ENCODE results near the gene UBE4A.

UBE4A gene

DNA sequence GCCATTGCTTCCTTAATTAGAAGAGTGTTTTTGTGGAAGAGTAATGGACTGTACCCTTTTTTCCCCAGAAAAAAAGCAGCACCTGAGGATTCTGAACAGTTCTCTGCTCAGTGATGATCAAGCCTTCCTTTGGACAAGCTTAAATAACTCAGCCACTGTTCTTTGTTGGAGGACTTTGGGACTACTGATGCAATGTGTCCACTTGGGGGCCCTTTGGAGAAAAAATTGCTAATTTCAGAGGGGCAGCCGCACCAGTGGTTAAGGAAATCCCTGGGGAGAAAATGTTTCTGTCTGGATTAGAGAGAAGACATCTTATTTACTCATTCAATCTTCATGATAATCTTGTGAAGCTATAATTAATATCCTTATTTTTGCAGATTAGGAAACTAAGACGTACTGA lies 71.6 kb downstream of the UBE4A start:
- H3K4me3 ChIP-seq (ENCODE audit: low read length) = no peak overlapping the region
- DNase-seq (ENCODE audit: low read depth, low spot score) = no peak

DNA sequence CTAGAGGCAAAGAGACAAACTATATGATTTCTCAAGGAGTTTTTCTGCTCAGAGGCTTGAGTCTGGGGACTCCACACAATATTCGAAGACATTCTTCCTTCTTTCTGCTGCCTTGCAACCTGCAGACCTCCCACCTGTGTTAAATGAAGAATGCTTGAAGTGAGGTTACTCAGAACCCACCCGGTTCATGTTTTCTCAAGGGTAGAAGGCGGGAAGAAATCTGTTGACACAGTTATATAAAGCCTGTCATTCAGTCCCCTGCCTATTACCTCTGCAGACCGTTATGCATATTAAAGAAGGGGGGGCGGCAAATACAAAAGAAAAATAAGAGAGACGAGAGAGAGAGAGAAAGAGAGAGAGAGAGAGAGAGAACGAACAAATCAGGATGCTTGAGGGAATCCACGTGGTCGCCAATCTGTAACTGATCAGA lies 74.7 kb downstream of the UBE4A start:
- DNase-seq (ENCODE audit: low read depth, low spot score) = peak; percentile 92

DNA sequence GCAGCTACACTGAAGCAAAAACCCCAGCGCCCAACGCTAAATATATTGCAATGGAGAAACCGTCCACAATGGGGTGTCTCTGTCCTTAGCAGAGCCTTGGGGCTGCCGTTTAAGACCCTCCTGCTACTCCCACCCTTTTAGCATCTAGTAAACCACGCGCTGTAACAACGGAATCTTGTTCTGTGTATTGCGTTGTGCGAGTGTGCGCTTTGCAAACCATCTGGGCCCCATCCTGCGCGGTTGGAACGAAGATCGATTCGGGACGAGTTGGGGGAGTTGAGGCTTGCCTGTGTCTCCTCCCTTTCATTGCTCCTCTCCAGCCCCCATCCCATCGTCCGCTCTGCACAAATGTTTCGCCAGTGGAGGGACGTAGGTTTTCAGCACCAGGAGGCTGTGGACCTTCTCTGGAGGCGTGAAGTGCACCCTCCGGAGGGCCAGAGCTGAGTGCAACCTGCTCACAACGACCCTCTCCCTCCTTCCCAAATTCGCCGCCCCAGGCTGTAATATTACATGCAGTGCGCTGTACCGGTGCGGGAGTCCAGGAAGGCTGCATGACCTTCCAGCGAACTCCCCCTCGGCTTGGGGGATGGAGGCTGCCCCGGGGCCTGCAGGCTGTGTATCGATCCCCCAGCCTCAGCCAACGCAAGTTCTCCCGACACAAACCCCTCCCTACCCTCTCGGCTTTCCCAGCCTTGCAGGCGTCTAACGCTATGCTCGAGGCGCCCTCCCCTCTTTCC lies 75.3 kb downstream of the UBE4A start:
- no peak for DNase-seq (ENCODE audit: low read depth, low spot score)

More for the DNA sequence above, 74.7 kb downstream of the UBE4A start:
- H3K4me3 ChIP-seq (ENCODE audit: low read length) = peak overlapping the region; percentile 86

DNA sequence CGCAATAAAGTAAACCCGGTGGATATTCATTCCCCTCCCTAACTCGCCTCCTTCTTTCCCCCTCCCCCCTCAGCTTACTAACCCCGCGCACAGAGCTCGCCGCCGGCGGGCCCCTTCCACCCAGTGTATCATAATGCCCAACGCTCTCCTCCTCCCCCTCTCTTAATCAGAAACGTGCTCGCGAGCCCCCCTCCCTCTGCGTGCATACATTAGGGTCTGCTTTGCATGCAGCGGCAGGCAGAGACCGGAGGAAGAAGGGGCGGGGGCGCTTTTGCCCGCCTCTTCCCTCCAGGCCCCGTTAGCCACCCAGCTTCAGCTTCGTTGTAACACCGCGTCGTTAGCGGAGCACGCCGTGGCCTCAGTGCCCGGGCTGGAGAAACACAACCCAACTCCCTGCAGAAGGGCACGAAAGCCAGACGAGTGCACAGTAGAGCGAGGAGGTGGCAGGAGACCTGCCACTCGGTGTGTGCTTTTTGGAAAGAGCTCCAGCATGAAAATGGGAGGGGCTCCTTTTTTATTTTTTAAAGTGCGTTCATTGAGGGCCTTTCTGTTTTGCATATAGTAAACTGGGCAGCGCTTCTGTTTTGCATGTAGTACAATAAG lies 76.0 kb downstream of the UBE4A start:
- peak; percentile 95 for DNase-seq (ENCODE audit: low read depth, low spot score)
- peak overlapping the region; percentile 86 for H3K4me3 ChIP-seq (ENCODE audit: low read length)

More for the DNA sequence above, 75.3 kb downstream of the UBE4A start:
- peak overlapping the region; percentile 86 for H3K4me3 ChIP-seq (ENCODE audit: low read length)

DNA sequence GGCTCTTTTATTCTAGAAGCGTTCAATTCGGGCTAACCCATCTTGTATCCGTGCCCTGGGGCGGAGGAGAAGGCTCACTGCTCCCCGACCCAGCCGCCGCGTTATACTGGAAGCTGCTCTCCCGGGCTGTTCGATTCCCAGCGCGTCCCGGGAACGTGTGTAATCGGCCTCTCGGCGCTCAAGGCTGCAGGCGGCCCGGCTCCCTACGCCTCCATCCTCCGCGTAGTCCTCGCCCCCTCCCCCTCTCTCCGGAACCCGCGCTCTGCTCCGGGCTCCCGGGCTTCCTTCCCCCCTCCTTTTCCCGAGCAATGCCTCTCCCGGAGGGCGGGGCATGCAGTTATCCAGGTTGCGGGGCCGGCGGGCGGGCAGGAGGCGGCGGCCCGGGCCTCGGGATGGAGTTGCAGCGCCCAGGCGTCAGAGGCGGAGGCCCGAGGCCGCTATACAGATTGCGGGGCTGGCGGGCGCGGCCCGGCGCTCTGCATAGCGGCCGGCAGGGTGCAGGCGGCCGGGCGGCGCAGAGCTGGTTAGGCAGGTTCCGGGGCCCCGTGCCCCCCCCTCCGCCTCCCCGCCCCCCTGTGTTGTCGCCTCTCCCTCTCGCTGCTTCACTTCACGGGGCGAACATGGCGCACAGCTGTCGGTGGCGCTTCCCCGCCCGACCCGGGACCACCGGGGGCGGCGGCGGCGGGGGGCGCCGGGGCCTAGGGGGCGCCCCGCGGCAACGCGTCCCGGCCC lies 76.7 kb downstream of the UBE4A start, which contains the start of gene KMT2A:
Gene KMT2A (plus strand): TSS at position 600 of the 732 bp plus-strand sequence. CDS start 21 bp downstream, at position 621.
- peak; percentile 95 for DNase-seq (ENCODE audit: low read depth, low spot score)
- H3K4me3 ChIP-seq (ENCODE audit: low read length) = peak within 1 kb of the TSS; percentile 86

DNA sequence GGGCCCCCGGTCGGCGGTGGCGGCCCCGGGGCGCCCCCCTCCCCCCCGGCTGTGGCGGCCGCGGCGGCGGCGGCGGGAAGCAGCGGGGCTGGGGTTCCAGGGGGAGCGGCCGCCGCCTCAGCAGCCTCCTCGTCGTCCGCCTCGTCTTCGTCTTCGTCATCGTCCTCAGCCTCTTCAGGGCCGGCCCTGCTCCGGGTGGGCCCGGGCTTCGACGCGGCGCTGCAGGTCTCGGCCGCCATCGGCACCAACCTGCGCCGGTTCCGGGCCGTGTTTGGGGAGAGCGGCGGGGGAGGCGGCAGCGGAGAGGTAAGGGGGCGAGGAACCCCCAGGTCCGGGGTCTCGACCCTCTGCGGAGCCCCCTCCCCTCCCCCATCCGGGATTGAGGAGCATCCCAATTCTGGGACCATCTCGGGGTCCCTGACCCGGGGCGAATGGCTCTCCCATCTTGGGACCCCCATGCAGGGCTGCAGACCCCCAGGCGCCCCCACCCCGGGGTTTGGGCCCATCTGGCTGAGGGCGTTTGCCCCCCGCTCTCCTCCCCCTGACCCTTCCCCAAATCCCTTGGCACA lies 77.3 kb downstream of the UBE4A start:
- DNase-seq (ENCODE audit: low read depth, low spot score) = no peak
- H3K4me3 ChIP-seq (ENCODE audit: low read length) = peak overlapping the region; percentile 82

DNA sequence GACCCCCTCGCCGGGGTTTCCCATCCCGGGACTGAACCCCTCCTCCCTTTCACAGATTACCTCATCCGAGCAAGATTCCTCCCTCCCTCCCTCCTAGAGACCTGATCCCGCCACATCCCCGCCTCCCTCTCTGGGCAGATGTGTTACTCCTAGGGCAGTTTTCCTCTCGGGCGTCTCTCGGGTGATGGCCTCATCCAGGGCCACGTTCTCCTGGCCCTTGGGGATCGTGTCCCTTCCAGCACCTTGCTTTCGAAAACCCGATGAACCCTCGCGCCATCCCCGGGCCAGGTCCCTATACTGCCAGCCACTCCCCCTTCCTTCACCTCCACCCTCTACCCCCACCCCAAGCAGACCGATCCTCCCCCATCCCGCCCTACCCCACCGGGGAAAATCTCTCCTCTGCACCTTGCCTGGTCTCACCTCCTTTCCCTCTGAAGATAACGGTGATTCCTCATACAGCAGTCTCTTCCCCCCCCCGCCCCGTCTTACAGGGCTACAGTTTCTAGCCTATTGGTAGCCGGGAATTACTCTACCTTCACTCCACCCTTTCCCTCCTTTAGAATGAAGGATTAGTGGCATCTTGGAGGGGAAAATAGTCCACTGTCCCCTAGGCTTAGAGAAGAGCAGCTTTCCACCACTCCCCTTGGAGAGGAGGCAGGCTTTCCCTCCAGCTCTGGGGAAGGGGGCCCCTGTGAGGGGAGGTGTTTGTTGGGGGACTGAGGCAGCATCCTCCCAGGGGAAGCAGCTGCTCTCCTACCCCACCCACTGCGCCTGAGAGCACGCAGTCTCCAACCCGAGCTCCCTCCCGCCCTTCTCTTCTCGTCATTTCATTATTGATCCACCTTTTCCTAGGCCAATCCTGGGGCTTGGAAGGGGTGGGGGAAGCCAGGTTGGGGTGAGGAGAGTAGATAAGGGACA lies 78.1 kb downstream of the UBE4A start:
- peak overlapping the region; percentile 82 for H3K4me3 ChIP-seq (ENCODE audit: low read length)
- no peak for DNase-seq (ENCODE audit: low read depth, low spot score)

DNA sequence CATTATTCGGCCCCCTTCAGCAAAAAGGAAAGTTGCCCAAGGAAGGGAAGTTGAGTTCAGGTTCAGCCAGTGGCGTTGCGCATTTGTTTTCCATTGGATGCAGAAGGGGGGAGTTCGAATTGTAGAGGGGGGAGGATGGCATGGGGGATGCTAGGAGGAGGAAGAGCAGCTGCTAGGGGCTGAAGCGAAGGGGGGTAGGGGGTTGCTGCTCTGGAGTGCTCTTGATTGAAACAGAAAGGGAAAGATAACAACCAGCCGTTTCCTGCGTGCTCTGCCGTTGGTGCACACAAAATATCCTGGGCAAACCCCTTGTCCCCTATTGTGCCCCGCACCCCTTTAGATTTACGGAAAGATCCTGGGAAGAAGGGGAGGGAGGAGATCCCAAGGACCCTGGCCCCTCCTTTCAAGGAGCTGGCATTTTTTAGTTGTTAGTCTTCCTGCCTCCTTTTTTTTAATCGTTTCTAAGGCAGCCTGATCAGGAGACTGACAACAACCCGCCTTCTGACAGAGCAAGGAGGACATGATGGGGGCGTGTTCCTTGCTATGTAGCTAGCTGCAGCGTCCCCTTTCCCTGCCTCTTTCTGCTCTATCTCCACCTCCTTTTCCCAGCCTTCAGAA lies 79.0 kb downstream of the UBE4A start:
- DNase-seq (ENCODE audit: low read depth, low spot score) = peak; percentile 82
- H3K4me3 ChIP-seq (ENCODE audit: low read length) = peak overlapping the region; percentile 82

DNA sequence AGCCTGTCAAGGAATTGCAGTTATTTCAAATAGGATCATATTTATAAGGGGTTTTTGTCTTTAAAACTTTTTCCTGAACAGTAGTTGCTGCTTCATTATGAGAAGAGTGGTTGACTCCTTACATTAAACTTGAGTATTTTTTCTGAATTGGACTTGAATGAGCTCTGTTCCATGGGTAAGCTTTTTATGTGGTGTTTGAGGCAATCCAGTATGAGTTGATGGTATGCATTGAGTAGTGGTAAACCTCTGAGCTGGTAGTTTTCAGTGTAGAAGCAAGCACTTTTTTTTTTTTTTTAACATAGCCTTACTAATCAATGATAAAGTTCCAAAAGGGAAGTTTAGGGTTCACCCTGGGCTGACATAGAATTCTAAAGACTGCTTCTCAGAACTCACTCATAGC lies 80.2 kb downstream of the UBE4A start:
- H3K4me3 ChIP-seq (ENCODE audit: low read length) = no peak overlapping the region
- DNase-seq (ENCODE audit: low read depth, low spot score) = peak; percentile 82

DNA sequence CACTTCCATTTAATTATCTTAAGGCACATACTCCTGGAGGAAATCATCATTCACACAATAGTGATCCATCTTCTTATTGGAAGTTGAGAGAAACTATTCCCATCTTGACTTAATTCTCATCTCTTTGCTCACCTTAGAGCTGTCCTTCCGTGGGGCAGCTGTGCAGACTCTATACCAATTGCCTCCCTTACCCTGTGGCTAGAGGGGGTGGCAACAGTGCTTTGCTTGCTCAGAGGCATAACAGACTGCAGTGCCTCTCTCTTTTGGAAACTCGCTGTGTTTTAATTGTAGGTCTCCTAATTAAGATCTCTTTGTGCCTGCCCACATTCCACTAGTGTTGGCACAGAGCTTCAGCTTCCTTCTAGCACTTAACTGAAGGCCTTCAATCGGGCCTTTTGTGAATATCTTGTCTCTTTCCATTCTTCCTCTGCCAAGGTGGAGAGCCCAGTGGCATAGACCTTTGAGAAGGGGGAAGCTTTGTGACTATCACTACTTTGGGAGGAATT lies 82.4 kb downstream of the UBE4A start:
- H3K4me3 ChIP-seq (ENCODE audit: low read length) = no peak overlapping the region
- DNase-seq (ENCODE audit: low read depth, low spot score) = no peak

DNA sequence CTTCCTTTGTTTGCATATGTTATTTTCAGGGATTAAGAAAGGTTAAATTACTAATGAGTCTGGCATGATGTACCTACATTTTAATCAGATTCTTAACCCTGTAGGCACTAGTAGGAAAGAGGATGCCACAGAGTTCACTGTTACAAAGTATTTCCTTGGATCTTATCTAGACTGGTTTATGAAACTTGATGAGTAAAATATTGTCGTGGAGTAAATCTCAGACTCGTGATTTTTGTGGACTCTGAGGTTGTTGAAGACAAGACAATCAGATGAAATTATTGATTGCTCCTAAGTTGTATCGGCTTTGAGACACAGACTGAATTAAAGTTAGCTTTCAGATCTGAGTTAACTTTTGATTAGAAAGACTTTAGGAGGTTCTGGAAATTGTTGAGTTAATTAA lies 82.9 kb downstream of the UBE4A start:
- no peak overlapping the region for H3K4me3 ChIP-seq (ENCODE audit: low read length)
- DNase-seq (ENCODE audit: low read depth, low spot score) = no peak

DNA sequence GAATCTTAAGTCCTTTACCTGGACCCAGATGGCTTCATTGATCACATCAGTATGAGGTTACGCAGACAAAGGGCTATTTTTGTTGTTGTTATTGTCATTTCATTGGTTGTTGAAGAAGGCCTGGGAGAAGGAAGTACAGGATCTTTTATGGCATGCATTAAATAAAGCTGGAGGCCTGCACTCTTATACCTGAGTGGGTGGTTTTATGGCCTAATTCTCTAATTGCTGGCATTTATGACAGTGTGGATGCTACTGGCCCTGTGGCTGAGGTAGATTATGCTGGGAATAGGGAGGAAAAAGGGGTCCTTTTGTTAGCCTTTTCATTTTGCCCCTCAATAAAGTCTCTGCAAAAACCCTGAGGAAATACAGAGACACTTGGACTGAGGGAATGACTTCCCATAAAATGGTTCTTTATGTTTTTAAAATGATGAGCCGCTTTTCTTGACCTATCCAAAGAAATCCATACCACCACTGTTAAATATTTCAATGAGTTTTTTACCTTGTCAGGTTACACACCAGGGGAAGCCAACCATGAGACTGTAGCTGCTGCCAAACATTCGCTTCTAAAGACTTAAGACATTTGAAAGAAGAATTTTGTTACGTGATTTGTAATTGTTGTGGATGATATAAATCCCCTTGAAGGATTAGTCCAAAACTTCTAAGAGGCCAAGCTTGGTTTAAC lies 83.6 kb downstream of the UBE4A start:
- H3K4me3 ChIP-seq (ENCODE audit: low read length) = no peak overlapping the region
- DNase-seq (ENCODE audit: low read depth, low spot score) = no peak

DNA sequence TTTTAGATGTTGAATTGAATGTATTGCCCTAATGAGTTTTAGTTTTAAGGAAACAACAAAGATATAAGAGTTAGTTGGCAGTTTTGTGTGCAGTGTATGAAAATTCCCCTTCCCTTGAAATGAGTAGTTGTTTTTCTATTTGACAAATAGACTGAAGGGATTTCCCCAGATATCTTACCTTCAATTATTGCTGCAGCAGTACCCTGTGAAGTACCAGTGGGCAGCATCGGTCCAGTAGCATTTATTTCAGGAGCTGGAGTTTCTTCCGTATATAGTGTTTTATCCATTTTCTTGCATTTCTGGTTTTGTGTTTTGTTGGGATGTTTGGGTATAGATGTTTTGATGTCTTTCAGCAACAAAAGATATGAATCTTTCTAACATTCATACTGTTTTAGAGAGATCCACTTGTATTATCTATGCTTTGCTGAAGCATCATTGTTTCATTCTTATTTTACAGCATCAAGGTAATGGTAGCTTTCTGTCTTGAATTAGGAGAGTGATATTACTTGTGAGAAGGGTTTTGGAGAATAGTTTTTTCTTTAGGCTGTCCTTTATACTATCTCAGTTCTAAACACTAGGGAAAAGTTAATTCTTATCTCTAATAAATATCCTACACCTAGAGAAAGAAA lies 84.3 kb downstream of the UBE4A start:
- no peak for DNase-seq (ENCODE audit: low read depth, low spot score)
- H3K4me3 ChIP-seq (ENCODE audit: low read length) = no peak overlapping the region

DNA sequence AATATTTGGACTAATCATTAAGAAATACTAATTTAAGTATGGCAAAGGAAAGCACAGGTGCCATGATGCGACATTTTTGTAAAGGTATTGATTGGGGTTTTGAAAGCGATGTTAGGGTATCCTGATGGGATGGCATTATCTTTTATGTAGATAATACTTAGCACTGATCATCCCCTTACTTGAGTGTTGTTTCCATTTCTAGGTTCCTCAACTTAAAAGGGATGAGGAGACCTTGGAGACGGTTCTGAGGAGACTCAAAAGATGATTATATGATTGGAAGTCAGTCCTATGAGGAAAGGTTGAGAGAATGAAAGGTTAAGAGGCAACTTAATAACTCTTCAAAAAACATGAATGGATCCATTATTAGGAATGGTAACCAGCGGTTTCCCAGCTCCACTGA lies 88.0 kb downstream of the UBE4A start:
- no peak overlapping the region for H3K4me3 ChIP-seq (ENCODE audit: low read length)
- no peak for DNase-seq (ENCODE audit: low read depth, low spot score)

DNA sequence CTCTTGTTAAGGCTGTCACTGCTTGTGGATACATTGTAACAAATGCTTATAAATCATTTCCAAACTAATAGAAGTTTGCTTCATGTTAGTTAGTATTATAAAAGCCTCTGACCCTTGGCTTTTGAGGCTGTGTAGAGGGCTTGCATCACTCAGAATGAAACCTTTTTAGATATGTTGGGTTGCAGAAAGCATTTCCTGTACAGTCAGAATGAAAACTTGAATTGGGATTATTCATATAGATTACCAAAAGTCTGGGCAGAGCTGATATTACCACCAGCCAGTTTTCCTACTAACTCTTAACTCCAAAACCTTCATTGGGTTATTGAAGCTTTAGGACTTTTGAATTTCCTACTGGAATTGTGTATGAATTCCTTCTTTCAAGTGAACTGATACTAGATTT lies 88.9 kb downstream of the UBE4A start:
- no peak overlapping the region for H3K4me3 ChIP-seq (ENCODE audit: low read length)
- no peak for DNase-seq (ENCODE audit: low read depth, low spot score)
